K562 (cell line): ENCODE measurements around the gene HELT. TPM values are rescaled to one million over a fixed set of nuclear protein-coding genes. Genes with fewer than 3 reads are reported as not detected.

Experiments used
- ATAC-seq: fragments of 200-7000 bp; cut with Tn5 transposase; 3 replicates; pipeline ENCODE4 v1.9.1; 2020; ENCODE audit warnings: moderate library complexity
- BruUV-seq: library from RNA; stranded (reverse); fragments of 400-500 nt; replicated peaks from 2 replicates; lab custom pipeline; 2021; lab: Mats Ljungman, UMichigan
- CTCF ChIA-PET: fragments of 300-600 bp; formaldehyde crosslinking; extraction: SDS; loops from one replicate; lab custom pipeline; 2021; ENCODE audit warnings: low intra/inter-chr PET ratio; lab: Yijun Ruan, JAX
- POLR2A ChIA-PET: fragments of 300-600, 350-650 bp; sonication (Branson Sonifier 250); formaldehyde crosslinking; extraction: SDS; loops from one replicate; lab custom pipeline; 2021; ENCODE audit warnings: antibody characterized with exemption, inconsistent platforms; lab: Yijun Ruan, JAX
- DNase-seq, 4 experiments: peaks; one replicate each; pipeline versions ENCODE4 v3.0.0 to v3.0.0-alpha.2; 2011 to 2018; ENCODE audit warnings: low spot score in 3 of 4, mixed read lengths in 3 of 4; ENCODE audit errors: extremely low read depth in 1 of 4
- FAIRE-seq: peaks from 2 replicates; lab custom pipeline; 2011; peaks lifted over from hg19 to GRCh38; lab: Jason Lieb, UNC
- H2AFZ ChIP-seq: 2 replicates; pipeline ENCODE4 v1.6.0; 2011; ENCODE audit warnings: low read depth, low read length, control low read depth, inconsistent platforms
- H3K27ac ChIP-seq: fragments of 200-600 bp; 3 replicates; pipeline ENCODE4 v1.8.0; 2011; ENCODE audit warnings: low read depth, mild to moderate bottlenecking, control low read depth, inconsistent platforms, low read length, moderate library complexity, mixed read lengths; ENCODE audit errors: extremely low read depth
- H3K27me3 ChIP-seq, 2 experiments: fragments of 300-600 bp in 1 of 2; 2 replicates in 1 of 2; 3 replicates in 1 of 2; pipeline versions ENCODE4 v1.6.0 to v1.8.0; 2011; ENCODE audit warnings: inconsistent platforms in 2 of 2, low read length in 2 of 2, mild to moderate bottlenecking in 1 of 2, mixed read lengths in 1 of 2, moderate library complexity in 1 of 2; ENCODE audit not compliant: control insufficient read depth in 2 of 2, insufficient read depth in 2 of 2
- H3K36me3 ChIP-seq: fragments of 300-600 bp; 3 replicates; pipeline ENCODE4 v1.8.0; 2011; ENCODE audit warnings: mild to moderate bottlenecking, low read length, inconsistent platforms; ENCODE audit not compliant: control insufficient read depth, insufficient read depth
- H3K4me1 ChIP-seq, 2 experiments: fragments of 200-600 bp in 1 of 2; replicated peaks in 1 of 2; 2 replicates in 1 of 2; 3 replicates in 1 of 2; pipeline versions ENCODE4 v1.5.1 to v1.8.0; 2011; ENCODE audit warnings: inconsistent platforms in 2 of 2, low read length in 2 of 2, mild to moderate bottlenecking in 1 of 2, mixed read lengths in 1 of 2, moderate library complexity in 1 of 2; ENCODE audit not compliant: control insufficient read depth in 2 of 2, insufficient read depth in 2 of 2
- H3K4me2 ChIP-seq: 2 replicates; pipeline ENCODE4 v1.6.1; 2011; ENCODE audit warnings: low read length, control low read depth, inconsistent platforms, mixed read lengths; ENCODE audit not compliant: insufficient read depth
- H3K4me3 ChIP-seq: fragments of 200-600 bp; sonication (generic), shearing (Covaris generic); 2 replicates; pipeline ENCODE4 v1.5.1; 2016; ENCODE audit warnings: control low read depth, inconsistent platforms
- H3K79me2 ChIP-seq: fragments of 200-600 bp; 3 replicates; pipeline ENCODE4 v1.8.0; 2011; ENCODE audit warnings: low read length, inconsistent platforms; ENCODE audit not compliant: control insufficient read depth, insufficient read depth
- H3K9ac ChIP-seq, 2 experiments: 2 replicates each; pipeline versions ENCODE4 v1.6.0 to v1.6.1; 2011; ENCODE audit warnings: low read depth in 2 of 2, low read length in 2 of 2, control low read depth in 1 of 2, inconsistent platforms in 1 of 2, mild to moderate bottlenecking in 1 of 2, mixed read lengths in 1 of 2; ENCODE audit not compliant: insufficient read depth in 1 of 2
- H3K9me1 ChIP-seq: one replicate; pipeline ENCODE4 v1.6.0; 2011; ENCODE audit warnings: inconsistent platforms, mild to moderate bottlenecking, low read length, moderate library complexity; ENCODE audit not compliant: control insufficient read depth, insufficient read depth
- H3K9me3 ChIP-seq: replicated peaks from 2 replicates; pipeline ENCODE4 v1.5.1; 2011; ENCODE audit warnings: low read depth, low read length, inconsistent platforms; ENCODE audit not compliant: control insufficient read depth, insufficient read depth
- H4K20me1 ChIP-seq: replicated peaks from 2 replicates; pipeline ENCODE4 v1.6.1; 2011; ENCODE audit warnings: low read length, inconsistent platforms, mixed read lengths; ENCODE audit not compliant: control insufficient read depth, insufficient read depth
- CREB5 ChIP-seq: fragments of 250-450 bp; sonication (Bioruptor Pico); IDR thresholded peaks from 2 replicates; pipeline ENCODE4 v1.5.0; 2020; ENCODE audit warnings: mild to moderate bottlenecking
- FOXK2 ChIP-seq, 2 experiments: fragments of 450-650 bp; IDR thresholded peaks in 1 of 2; conservative IDR thresholded peaks in 1 of 2; 2 replicates each; pipeline ENCODE4 v1.6.1; 2016; ENCODE audit warnings: low read depth in 2 of 2, mild to moderate bottlenecking in 1 of 2
- HMBOX1 ChIP-seq: sonication (generic); IDR thresholded peaks from 2 replicates; pipeline ENCODE4 v1.6.1; 2016
- ZNF511 ChIP-seq: sonication (generic); formaldehyde crosslinking; IDR thresholded peaks from 2 replicates; pipeline ENCODE4 v1.8.0; 2022; ENCODE audit warnings: mild to moderate bottlenecking, missing genetic modification reagents
- ZNF668 ChIP-seq: fragments of 250-450 bp; sonication (Bioruptor Pico); IDR thresholded peaks from 2 replicates; pipeline ENCODE4 v1.8.0; 2022; ENCODE audit warnings: mild to moderate bottlenecking, inconsistent platforms
- WGBS: fragments of 100-300 bp; shearing (Covaris generic); methylation state at CpG from one replicate; pipeline ENCODE4 v1.1.6; 2016; ENCODE audit warnings: low coverage, mixed read lengths; ENCODE audit not compliant: insufficient coverage; ENCODE audit errors: missing lambda C conversion rate; 5-methylcytosine and 5-hydroxymethylcytosine counted together
- in situ Hi-C: fragments of 300-500 bp; cut with MboI; formaldehyde crosslinking; loops from 4 replicates; pipeline ENCODE4 v1.15.0; 2018; ENCODE audit warnings: inconsistent platforms, mixed read lengths
- intact Hi-C: fragments of 100-400 bp; cut with micrococcal nuclease; formaldehyde crosslinking; loops from 2 replicates; pipeline ENCODE4 v1.14.2; 2022
- polyA plus RNA-seq, 8 experiments: library from polyadenylated mRNA; depleted of rRNA in 4 of 8; stranded (reverse) in 5 of 8; unstranded in 3 of 8; fragments of >200 nt; fragmentation: Nextera tagmentation in 2 of 8; fragmentation: Illumina TruSeq in 1 of 8; extraction: Ambion mirVana in 2 of 8; extraction: Trizol in 1 of 8; gene quantifications; 2 replicates each; pipeline versions ENCODE4 v1.2.1 to v1.2.3, GENCODE V29; 2011 to 2014; ENCODE audit warnings: inconsistent platforms in 1 of 8, missing spikeins in 1 of 8
- total RNA-seq, 7 experiments: library from RNA; depleted of rRNA in 6 of 7; stranded (reverse); fragments of >200 nt in 6 of 7; fragmentation: Illumina TruSeq in 2 of 7; extraction: Trizol in 2 of 7; gene quantifications; 2 replicates each; pipeline versions ENCODE4 v1.2.1 to v1.2.3, GENCODE V29; 2011 to 2021; ENCODE audit warnings: low replicate concordance in 1 of 7

The HELT gene
- total and polyA plus RNA-seq, 9 of the 15 experiments (the other 6 are each of a cell fraction or from before 2014, with no cell fraction given), result not detected

GRCh38 chr4:185033072-185033471 lies 14.8 kb downstream of the HELT start (continued):
- TF ChIP-seq ZNF511 (CRISPR knock-in tag) (no peak), CREB5 (CRISPR knock-in tag) (no peak)

- intact Hi-C loops (no loop called here), in situ Hi-C loops (loop anchor here (25.0 kb wide), 1 partner anchor 1003 kb away; no protein-coding TSS in a partner anchor)
- H3K9ac ChIP-seq, result no peak overlapping the region
- DNase-seq (no peak), ATAC-seq (no peak), FAIRE-seq (no peak)
- H4K20me1 ChIP-seq, result no peaks in the 10 kb centered on the region
- H3K27ac ChIP-seq, result no peak overlapping the region
- no TSS peak for BruUV-seq
- H3K4me1 ChIP-seq, result no peaks in the 10 kb centered on the region
- H3K4me3 ChIP-seq, result no peak overlapping the region
- H3K36me3 ChIP-seq, result no peaks in the 10 kb centered on the region
- WGBS, result under 1% methylated on average over 6 of the region's 6 CpGs
- no peaks in the 10 kb centered on the region for H3K9me3 ChIP-seq
- TF ChIP-seq FOXK2 (conservative IDR thresholded peaks at IDR 0.05 in 1 of 2, IDR thresholded peaks at IDR 0.05 in 1 of 2; ENCODE audit: low read depth in 2 of 2), result no peak
- no peak for TF ChIP-seq HMBOX1
- TF ChIP-seq ZNF668 (CRISPR knock-in tag), result no peak
- H3K9me1 ChIP-seq, result no peaks in the 10 kb centered on the region
- H3K27me3 ChIP-seq, result peaks cover 26 to 40% of the 10 kb centered on the region in 2 experiments; a peak in 4 of 5 replicates
- ChIA-PET POLR2A (no interaction called here), CTCF (no interaction called here)
- H3K4me2 ChIP-seq, result no peak overlapping the region
- no peaks in the 10 kb centered on the region for H3K79me2 ChIP-seq
- no peak overlapping the region for H2AFZ ChIP-seq
Measured at GRCh38 chr4:185033950-185034349, 15.7 kb downstream of the HELT start.
